HEK293 (cell line): Measurements from ENCODE around the gene ACTA2.

Experiments
- CTCF ChIA-PET: fragments of 350-600 bp; formaldehyde crosslinking; extraction: SDS; loops from one replicate; lab custom pipeline; 2021; ENCODE audit warnings: antibody characterized with exemption; lab: Yijun Ruan, JAX
- POLR2A ChIA-PET: fragments of 300-600 bp; formaldehyde crosslinking; extraction: SDS; loops from one replicate; lab custom pipeline; 2020; ENCODE audit warnings: antibody characterized with exemption, inconsistent platforms; lab: Yijun Ruan, JAX
- H3K27ac ChIP-seq: fragments of 200-500 bp; sonication (Bioruptor generic); 2 replicates; pipeline ENCODE4 v1.5.1; 2014; ENCODE audit warnings: low read depth, low read length, control low read depth, inconsistent platforms; ENCODE audit errors: extremely low read depth
- H3K36me3 ChIP-seq, 2 experiments: fragments of 200-500 bp in 1 of 2; sonication (Bioruptor generic) in 1 of 2; 1 replicate in 1 of 2; 2 replicates in 1 of 2; pipeline ENCODE4 v1.5.1; 2014 to 2017; ENCODE audit warnings: inconsistent platforms in 2 of 2, low read length in 2 of 2; ENCODE audit not compliant: control insufficient read depth in 2 of 2, insufficient read depth in 1 of 2
- H3K4me1 ChIP-seq: fragments of 200-500 bp; sonication (Bioruptor generic); 2 replicates; pipeline ENCODE4 v1.5.1; 2014; ENCODE audit warnings: mild to moderate bottlenecking, low read length, inconsistent platforms; ENCODE audit not compliant: control insufficient read depth, insufficient read depth
- H3K4me3 ChIP-seq: 2 replicates; pipeline ENCODE4 v1.5.1; 2011; ENCODE audit warnings: low read depth, mild to moderate bottlenecking, control low read depth, low read length, moderate library complexity
- H3K9me3 ChIP-seq: fragments of 200-500 bp; sonication (Bioruptor generic); 2 replicates; pipeline ENCODE4 v1.5.1; 2014; ENCODE audit warnings: low read depth, low read length, inconsistent platforms; ENCODE audit not compliant: control insufficient read depth, insufficient read depth
- PRDM1 ChIP-seq: fragments of 450-650 bp; formaldehyde crosslinking; IDR thresholded peaks from 2 replicates; pipeline ENCODE4; 2016; ENCODE audit warnings: missing biosample characterization, missing genetic modification characterization
- SCRT2 ChIP-seq: fragments of 450-650 bp; formaldehyde crosslinking; IDR thresholded peaks from 2 replicates; pipeline ENCODE4 v1.5.1; 2016; ENCODE audit warnings: missing biosample characterization, missing genetic modification characterization
- SP2 ChIP-seq: fragments of 450-650 bp; formaldehyde crosslinking; IDR thresholded peaks from 2 replicates; pipeline ENCODE4 v1.5.1; 2016; ENCODE audit warnings: missing biosample characterization, missing genetic modification characterization
- ZFP41 ChIP-seq: fragments of 450-650 bp; formaldehyde crosslinking; IDR thresholded peaks from 2 replicates; pipeline ENCODE4 v1.5.1; 2016; ENCODE audit warnings: missing biosample characterization, missing genetic modification characterization, borderline replicate concordance
- ZNF10 ChIP-seq: fragments of 450-650 bp; formaldehyde crosslinking; IDR thresholded peaks from 2 replicates; pipeline ENCODE4 v1.5.1; 2017; ENCODE audit warnings: missing biosample characterization, missing genetic modification characterization
- ZNF16 ChIP-seq: fragments of 450-650 bp; formaldehyde crosslinking; IDR thresholded peaks from 2 replicates; pipeline ENCODE4 v1.5.1; 2016; ENCODE audit warnings: low read depth, missing biosample characterization, missing genetic modification characterization
- ZNF211 ChIP-seq: fragments of 450-650 bp; formaldehyde crosslinking; IDR thresholded peaks from 2 replicates; pipeline ENCODE4 v1.5.1; 2016; ENCODE audit warnings: low read depth, missing biosample characterization, missing genetic modification characterization
- ZNF223 ChIP-seq: fragments of 450-650 bp; formaldehyde crosslinking; IDR thresholded peaks from 2 replicates; pipeline ENCODE4 v1.5.1; 2016; ENCODE audit warnings: missing biosample characterization, missing genetic modification characterization
- ZNF23 ChIP-seq: fragments of 450-650 bp; formaldehyde crosslinking; IDR thresholded peaks from 2 replicates; pipeline ENCODE4 v1.5.1; 2016; ENCODE audit warnings: missing biosample characterization, missing genetic modification characterization, borderline replicate concordance
- ZNF248 ChIP-seq: fragments of 450-650 bp; formaldehyde crosslinking; IDR thresholded peaks from 2 replicates; pipeline ENCODE4 v1.5.1; 2017; ENCODE audit warnings: missing biosample characterization, missing genetic modification characterization
- ZNF416 ChIP-seq: fragments of 450-650 bp; formaldehyde crosslinking; IDR thresholded peaks from 2 replicates; pipeline ENCODE4 v1.5.1; 2016; ENCODE audit warnings: missing biosample characterization, missing genetic modification characterization
- ZNF701 ChIP-seq: fragments of 450-650 bp; formaldehyde crosslinking; IDR thresholded peaks from 2 replicates; pipeline ENCODE4 v1.5.1; 2016; ENCODE audit warnings: missing biosample characterization, missing genetic modification characterization
- TF ChIP-seq, protein P1 (sequence below): fragments of 450-650 bp; formaldehyde crosslinking; IDR thresholded peaks from 2 replicates; pipeline ENCODE4 v1.5.1; 2016; ENCODE audit warnings: missing biosample characterization, missing genetic modification characterization, borderline replicate concordance
- TF ChIP-seq, protein P2 (sequence below): fragments of 450-650 bp; formaldehyde crosslinking; IDR thresholded peaks from 2 replicates; pipeline ENCODE4 v1.5.1; 2016; ENCODE audit warnings: missing biosample characterization, missing genetic modification characterization
- TF ChIP-seq, protein P3 (sequence below): fragments of 450-650 bp; formaldehyde crosslinking; IDR thresholded peaks from 2 replicates; pipeline ENCODE4; 2016; ENCODE audit warnings: missing biosample characterization, missing genetic modification characterization
- TF ChIP-seq, protein P4 (sequence below): fragments of 450-650 bp; formaldehyde crosslinking; IDR thresholded peaks from 2 replicates; pipeline ENCODE4 v1.5.1; 2017; ENCODE audit warnings: missing biosample characterization, mild to moderate bottlenecking, missing genetic modification characterization, moderate library complexity

The ACTA2 gene

DNA sequence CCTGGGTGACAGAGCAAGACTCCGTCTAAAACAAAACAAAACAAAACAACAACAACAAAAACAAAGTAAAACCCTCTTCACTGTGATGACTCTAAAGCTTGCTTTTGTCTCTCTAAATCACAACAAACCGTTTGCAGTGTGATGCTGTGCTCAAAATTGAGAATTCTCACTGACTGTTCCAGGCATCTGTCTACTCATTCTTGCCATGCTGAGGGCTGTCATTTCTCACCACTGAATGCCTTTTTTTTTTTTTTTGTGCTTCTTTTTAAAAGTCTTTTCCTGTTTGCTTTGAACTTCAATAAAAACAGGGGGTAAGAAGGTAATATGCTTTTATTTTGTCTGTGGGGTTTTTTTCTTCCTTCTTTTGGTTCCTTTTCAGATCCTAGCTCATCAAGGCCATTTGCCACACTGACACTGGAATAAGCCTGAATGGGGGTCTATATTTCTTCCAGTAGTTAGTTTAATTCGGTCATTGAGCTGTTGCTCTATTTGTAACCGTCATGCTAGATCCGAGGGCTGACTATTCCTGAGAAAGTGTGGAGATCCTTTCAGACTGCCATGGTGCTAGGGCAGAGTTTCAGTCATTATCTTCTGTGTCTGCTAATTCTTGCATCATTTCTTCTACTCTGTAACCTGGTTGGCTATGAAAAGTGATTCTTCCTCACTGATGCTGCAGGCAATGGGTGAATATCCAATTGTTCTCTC, 48.6 kb upstream of the ACTA2 start:
- TF ChIP-seq, protein P1, sequence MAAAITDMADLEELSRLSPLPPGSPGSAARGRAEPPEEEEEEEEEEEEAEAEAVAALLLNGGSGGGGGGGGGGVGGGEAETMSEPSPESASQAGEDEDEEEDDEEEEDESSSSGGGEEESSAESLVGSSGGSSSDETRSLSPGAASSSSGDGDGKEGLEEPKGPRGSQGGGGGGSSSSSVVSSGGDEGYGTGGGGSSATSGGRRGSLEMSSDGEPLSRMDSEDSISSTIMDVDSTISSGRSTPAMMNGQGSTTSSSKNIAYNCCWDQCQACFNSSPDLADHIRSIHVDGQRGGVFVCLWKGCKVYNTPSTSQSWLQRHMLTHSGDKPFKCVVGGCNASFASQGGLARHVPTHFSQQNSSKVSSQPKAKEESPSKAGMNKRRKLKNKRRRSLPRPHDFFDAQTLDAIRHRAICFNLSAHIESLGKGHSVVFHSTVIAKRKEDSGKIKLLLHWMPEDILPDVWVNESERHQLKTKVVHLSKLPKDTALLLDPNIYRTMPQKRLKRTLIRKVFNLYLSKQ (tag by site-specific recombination): no peak
- TF ChIP-seq, protein P2, sequence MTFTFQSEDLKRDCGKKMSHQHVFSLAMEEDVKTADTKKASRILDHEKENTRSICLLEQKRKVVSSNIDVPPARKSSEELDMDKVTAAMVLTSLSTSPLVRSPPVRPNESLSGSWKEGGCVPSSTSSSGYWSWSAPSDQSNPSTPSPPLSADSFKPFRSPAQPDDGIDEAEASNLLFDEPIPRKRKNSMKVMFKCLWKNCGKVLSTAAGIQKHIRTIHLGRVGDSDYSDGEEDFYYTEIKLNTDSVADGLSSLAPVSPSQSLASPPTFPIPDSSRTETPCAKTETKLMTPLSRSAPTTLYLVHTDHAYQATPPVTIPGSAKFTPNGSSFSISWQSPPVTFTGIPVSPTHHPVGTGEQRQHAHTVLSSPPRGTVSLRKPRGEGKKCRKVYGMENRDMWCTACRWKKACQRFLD: no peak
- TF ChIP-seq ZNF10 (no peak), SCRT2 (tag by site-specific recombination) (no peak), ZFP41 (no peak), ZNF23 (tag by site-specific recombination) (no peak), SP2 (no peak), ZNF211 (tag by site-specific recombination) (no peak), ZNF16 (no peak)
- TF ChIP-seq, protein P3, sequence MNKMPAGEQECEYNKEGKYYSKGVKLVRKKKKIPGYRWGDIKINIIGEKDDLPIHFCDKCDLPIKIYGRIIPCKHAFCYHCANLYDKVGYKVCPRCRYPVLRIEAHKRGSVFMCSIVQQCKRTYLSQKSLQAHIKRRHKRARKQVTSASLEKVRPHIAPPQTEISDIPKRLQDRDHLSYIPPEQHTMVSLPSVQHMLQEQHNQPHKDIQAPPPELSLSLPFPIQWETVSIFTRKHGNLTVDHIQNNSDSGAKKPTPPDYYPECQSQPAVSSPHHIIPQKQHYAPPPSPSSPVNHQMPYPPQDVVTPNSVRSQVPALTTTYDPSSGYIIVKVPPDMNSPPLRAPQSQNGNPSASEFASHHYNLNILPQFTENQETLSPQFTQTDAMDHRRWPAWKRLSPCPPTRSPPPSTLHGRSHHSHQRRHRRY (tag by site-specific recombination): no peak
- ChIA-PET CTCF (interaction anchor here (0.7 kb wide), 4 partner anchors 14 to 367 kb away, joined by 3 to 6 read pairs (median 3); no protein-coding TSS in a partner anchor), POLR2A (interaction anchor here (0.7 kb wide), 1 partner anchor 19 kb away, joined by 4 read pairs; no protein-coding TSS in a partner anchor)
- Histone ChIP-seq H3K27ac (no peak overlapping the region), H3K9me3 (no peaks in the 10 kb centered on the region), H3K4me1 (no peaks in the 10 kb centered on the region), H3K36me3 (peaks cover 0 to 4% of the 10 kb centered on the region in 2 experiments; a peak in 2 of 3 replicates), H3K4me3 (no peak overlapping the region)

DNA sequence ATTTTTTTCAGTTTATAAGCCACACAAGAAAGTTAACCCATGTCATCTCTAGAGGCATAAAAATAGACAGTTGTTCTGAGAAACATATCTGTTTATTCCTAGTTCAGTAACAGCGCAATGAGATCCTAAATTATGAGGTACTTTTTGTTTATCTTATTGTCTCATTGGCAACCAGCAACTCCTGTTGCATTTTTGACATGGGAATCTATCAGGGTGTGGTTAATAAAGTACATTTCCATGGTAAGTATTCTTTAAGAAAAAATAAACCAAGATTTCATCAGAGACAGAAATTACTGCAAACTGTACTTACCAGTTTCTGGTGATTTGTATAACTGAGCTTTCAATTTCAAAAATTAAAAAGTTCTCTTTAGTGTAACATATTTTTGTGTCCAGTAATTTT, 47.1 kb upstream of the ACTA2 start:
- Histone ChIP-seq H3K4me1 (peaks cover 5% of the 10 kb centered on the region), H3K9me3 (no peaks in the 10 kb centered on the region), H3K4me3 (no peak overlapping the region), H3K27ac (no peak overlapping the region), H3K36me3 (peaks cover 0 to 4% of the 10 kb centered on the region in 2 experiments; a peak in 1 of 3 replicates)
- no peak for TF ChIP-seq ZNF416
- no peak for TF ChIP-seq ZNF248 (tag by site-specific recombination)
- TF ChIP-seq, protein P4, sequence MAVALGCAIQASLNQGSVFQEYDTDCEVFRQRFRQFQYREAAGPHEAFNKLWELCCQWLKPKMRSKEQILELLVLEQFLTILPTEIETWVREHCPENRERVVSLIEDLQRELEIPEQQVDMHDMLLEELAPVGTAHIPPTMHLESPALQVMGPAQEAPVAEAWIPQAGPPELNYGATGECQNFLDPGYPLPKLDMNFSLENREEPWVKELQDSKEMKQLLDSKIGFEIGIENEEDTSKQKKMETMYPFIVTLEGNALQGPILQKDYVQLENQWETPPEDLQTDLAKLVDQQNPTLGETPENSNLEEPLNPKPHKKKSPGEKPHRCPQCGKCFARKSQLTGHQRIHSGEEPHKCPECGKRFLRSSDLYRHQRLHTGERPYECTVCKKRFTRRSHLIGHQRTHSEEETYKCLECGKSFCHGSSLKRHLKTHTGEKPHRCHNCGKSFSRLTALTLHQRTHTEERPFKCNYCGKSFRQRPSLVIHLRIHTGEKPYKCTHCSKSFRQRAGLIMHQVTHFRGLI: no peak
- no peak for TF ChIP-seq ZNF701 (tag by site-specific recombination)
- ChIA-PET POLR2A (no interaction called here), CTCF (interaction anchor here (0.7 to 2.2 kb wide), 5 partner anchors 12 to 587 kb away, joined by 3 to 11 read pairs (median 4); no protein-coding TSS in a partner anchor)

DNA sequence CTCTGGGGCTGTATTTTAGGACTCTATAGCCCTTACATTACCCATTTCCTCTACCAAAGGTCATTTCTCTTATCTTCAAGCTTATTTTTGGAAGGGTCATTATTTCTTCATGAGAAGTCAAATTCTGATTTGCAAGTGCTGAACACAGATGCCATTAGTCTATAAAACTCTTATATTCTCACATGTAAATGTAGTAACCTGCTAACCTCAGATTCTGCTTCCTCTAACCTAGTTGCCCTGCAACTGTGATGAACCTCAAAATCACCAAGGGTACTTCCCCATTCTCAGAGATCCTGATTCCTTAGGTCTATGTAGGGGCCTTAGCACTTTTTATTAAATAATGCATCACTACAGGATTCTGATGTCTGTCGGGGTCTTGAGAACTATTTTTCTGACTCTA, 44.4 kb upstream of the ACTA2 start:
- ChIA-PET CTCF (interaction anchor here (0.7 to 2.7 kb wide), 8 partner anchors 23 to 221 kb away, joined by 3 to 13 read pairs (median 4); no protein-coding TSS in a partner anchor), POLR2A (no interaction called here)
- Histone ChIP-seq H3K4me1 (peaks cover 19% of the 10 kb centered on the region), H3K4me3 (no peak overlapping the region), H3K27ac (no peak overlapping the region), H3K9me3 (no peaks in the 10 kb centered on the region), H3K36me3 (no peaks in the 10 kb centered on the region)
- TF ChIP-seq PRDM1 (tag by site-specific recombination) (no peak), ZFP41 (no peak), ZNF223 (no peak)
